HG03439 (cell line): ENCODE data around the gene IFRD1.

ENCODE experiments used
- ATAC-seq: cut with Tn5 transposase; IDR thresholded peaks from one replicate; pipeline ENCODE4 v1.9.1; 2021; ENCODE audit warnings: mild to moderate bottlenecking, moderate library complexity; ENCODE audit not compliant: unreplicated experiment

The IFRD1 gene

DNA sequence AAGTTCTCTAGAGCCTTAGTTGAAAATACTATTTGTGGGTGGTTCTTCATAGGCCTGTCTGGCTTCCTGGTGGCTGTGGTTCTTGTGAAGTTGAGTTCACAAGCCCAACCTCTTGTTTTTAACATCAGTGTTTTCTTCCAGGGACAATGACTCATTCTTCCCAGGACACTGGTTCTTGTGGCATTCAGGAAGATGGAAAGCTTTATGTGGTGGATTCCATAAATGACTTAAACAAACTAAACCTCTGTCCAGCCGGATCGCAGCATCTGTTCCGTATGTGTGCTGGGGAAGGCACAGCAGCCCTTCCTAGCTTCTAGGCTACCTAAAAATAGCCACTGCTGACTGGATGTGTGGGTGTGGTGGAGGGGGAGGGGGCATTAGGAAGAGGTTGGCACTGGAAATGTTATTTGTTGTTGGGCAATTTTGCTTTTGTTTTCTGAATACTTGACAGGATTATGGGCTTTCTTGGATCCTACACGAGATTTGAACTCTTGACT is 34.5 kb downstream of the IFRD1 start:
- no peak for ATAC-seq

DNA sequence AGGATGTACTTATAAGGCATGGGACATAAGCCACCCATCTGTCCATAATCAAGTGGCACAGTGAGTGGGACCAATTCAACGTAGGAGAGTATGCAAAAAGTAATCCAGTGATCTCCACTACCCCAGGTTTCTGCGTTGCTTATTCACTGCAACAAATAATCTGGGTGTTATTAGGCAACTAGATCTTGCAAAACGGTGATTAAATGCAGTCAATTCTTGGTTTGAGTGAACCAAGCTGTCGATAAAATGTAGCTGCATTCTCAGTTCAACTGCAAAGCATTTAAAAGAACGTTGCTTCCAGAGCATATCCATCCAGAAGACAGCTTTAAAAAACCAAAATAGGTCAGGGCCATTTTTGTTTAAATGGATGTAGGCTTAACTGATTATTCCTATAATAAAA is 35.5 kb downstream of the IFRD1 start:
- ATAC-seq, result no peak

DNA sequence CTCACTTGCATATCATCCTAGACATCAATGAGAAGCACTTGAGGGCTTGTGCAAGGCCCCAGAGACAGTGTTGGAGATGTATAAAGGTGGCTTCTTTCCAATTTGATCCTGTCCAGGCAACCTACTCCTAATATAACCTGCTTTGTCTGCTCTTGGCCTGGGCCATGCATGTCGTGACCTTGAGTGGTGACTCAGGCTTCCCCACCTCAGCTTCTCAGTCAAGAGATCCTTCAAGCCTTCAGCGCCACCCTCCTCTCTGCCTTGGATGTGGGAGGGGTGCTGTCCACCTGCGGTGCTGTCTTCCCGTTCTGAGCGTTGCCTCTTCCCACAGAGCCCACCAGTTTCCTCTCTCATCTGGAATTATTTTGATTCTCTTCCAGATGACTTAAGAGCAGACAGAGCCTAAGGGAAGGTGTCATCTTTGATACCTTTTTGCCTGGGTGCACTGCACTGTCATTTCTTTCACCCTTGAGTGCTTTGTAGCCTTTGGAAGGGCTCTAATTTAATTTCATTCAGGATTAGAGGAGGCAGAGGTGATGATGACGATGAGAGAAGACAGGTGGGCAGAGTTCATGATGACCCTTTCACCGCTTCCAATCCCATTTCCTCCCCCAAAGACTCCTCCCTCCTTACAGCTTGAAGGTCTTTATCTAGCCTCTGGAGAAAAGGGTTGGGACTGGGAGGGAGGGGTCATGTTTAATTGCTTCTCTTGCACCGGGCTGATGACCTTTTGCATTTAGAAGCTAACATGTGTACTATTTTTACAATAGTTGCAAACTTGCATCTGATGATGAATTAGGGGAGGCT is 37.4 kb downstream of the IFRD1 start:
- ATAC-seq, result no peak

DNA sequence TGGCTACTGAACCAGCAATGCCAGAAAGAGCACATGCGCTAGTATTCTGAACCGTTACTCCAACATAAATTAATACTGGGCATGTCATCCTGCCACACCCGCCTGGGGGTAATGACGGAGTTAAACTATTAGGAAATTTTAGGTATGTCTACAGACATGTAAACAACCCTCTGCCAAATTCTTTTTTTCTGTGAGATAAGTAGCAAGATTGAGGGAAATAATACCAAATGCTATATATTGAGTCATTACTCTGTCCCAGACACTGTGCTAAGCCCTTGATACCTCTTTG is 37.9 kb downstream of the IFRD1 start:
- ATAC-seq, result no peak

- no peak for ATAC-seq
Measured at GRCh38 chr7:112492186-112492585, 41.9 kb downstream of the IFRD1 start.

DNA sequence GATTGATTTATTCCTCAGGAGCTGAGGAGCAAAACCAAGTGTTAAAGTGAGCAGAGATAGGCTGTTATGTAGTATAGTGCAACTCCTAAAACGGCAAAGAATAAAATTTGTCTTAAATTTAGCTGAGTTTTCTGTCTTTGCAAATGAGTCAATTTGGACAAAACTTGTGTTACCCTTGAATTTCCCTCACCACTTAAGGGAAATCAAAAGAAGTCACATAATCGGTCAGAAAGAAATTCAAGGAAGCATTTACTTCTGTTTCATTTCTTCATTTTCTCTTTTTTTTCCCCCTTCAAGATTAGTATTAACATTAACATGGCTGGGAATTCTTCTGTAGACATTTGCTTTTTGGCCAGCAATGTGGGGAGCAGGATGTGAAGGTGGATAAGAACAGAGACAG is 44.4 kb downstream of the IFRD1 start:
- no peak for ATAC-seq

GRCh38 chr7:112495156-112495788 is 45.0 kb downstream of the IFRD1 start:
- ATAC-seq, result no peak

- peak; percentile 65 for ATAC-seq
Measured at GRCh38 chr7:112495810-112496462, 45.7 kb downstream of the IFRD1 start.

DNA sequence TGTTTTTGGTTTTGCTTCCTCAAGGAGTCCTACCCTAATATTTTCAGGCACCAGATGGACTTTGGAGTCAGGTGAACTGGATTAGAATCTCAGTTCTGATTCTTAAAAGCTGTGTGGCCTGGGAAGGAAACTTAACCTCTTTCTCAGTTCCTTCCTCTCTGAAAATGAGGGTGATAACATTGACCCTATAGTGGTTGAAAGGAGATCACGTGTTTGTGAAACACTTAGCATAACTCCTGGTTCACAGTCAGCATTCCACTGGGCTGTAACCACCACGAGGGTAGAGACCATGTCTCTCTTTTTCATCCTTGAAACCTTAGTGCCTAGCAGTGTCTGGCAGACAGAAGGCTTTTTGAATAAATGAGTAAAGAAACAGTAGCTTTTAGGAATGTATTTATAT is 47.2 kb downstream of the IFRD1 start:
- no peak for ATAC-seq

- ATAC-seq, result no peak
Measured at GRCh38 chr7:112500619-112501018, 50.4 kb downstream of the IFRD1 start.

- ATAC-seq, result no peak
Measured at GRCh38 chr7:112501801-112502503, 51.7 kb downstream of the IFRD1 start.

DNA sequence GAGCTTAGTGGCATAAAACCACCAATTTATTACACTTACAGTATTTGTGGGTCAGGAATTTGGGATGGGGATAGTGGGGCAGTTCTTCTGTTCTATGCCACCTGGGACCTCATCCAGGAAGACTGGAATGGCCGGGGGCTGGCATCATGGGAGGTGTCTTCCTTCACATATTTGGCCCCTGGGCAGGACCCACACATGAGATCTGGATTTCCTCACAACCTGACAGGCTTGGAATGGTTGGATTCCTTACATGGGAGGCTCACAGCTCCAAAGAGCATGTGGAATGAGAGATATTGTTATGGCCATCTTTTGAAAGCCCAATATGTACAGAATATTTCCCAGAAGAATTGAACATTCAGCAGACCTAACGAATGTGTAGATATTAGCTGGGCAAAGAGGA is 52.4 kb downstream of the IFRD1 start:
- no peak for ATAC-seq

DNA sequence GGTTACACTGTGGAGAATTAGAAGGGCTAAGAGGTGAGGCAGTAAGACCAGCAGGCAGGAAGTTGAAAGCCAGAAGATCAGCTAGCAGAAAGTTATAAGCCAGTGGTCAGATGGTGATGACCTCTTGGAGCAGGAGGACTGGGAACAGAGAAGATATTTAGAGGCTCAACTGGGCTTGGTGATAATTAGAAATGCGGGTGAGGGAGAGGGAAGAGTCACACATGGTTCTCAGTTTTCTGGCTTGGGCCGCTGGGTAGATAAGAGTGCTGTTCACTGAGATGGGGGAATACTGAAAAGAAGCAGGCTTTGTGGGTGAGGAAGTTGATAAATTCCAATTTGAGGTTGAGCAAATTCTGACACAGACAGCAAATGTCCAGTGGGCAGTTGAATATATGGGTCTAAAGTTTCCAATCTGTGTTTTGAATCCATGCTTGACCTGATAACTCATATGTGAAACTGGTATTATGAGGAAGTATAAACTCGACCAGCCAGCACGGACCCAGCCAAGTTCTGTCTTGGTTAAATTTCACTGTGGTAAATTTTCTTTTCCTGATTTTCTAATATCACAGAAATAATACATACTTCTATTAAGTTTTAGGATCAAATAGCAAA is 53.2 kb downstream of the IFRD1 start:
- ATAC-seq, result no peak

DNA sequence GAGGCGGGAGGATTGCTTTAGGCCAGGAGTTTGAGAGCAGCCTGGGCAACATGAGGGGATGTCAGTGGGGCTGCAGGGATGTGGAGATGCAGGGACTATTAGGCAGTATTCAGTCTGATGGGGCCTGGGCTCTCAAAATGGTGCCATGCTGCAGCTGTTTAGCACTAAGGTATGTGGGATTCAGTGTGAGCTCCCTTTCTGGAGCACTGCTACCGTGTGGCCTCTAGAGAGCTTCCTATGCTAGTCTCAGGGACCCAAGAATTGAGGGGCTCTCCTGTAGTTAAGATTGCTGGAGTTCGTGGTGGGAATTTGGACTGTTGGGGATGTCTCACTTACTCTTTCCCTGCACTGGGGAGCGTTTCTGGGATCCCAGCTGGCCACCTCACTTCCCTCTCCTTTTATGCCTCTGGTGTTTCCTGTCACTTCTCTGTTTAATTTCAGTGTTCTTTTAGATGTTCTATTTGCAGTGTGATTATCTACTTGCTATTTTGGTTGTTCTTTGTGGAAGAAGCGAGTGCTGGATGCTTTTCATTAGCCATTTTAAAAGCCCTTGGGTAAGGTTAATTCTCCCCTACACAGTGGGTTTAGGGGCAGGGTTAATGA is 53.9 kb downstream of the IFRD1 start:
- ATAC-seq, result no peak

GRCh38 chr7:112505495-112505894 is 55.2 kb downstream of the IFRD1 start:
- no peak for ATAC-seq

DNA sequence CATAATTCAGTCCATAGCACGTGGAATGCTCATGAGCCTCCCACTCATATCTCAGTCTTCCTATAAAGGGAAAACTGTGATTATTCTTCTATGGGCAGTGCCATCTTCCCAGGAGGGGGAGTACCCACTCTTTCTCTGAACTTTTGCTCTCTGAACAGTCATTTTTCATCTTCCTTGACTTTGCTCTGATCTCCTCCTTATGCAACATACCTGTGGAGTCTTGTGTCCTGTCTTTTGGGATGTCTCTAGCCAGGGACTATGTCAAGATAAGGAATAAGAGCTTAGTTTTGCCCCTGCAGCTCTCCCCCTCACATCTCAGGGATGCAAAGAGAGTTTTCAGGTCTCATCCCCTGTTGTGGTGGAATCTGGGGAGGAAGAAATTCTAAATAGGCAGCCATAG is 58.1 kb downstream of the IFRD1 start:
- no peak for ATAC-seq

DNA sequence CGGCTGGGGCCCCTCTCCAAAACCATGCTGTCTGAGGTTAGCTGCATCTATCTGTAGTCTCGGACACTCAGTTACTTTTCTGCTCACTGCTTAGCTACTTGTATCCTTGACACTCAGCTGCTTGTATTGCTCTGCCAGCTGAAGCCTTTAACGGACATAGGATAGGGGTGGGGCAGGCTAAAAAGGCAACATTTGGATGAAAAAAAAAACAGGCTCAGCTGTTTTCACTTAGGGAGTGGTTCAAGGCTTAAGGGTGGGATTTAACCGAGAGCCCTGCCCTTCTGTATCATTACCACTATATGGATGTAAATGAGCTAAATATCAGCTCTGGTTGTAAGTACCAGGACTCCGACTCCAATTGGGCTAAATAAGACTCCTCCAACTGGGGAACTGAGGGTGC is 59.1 kb downstream of the IFRD1 start:
- no peak for ATAC-seq

DNA sequence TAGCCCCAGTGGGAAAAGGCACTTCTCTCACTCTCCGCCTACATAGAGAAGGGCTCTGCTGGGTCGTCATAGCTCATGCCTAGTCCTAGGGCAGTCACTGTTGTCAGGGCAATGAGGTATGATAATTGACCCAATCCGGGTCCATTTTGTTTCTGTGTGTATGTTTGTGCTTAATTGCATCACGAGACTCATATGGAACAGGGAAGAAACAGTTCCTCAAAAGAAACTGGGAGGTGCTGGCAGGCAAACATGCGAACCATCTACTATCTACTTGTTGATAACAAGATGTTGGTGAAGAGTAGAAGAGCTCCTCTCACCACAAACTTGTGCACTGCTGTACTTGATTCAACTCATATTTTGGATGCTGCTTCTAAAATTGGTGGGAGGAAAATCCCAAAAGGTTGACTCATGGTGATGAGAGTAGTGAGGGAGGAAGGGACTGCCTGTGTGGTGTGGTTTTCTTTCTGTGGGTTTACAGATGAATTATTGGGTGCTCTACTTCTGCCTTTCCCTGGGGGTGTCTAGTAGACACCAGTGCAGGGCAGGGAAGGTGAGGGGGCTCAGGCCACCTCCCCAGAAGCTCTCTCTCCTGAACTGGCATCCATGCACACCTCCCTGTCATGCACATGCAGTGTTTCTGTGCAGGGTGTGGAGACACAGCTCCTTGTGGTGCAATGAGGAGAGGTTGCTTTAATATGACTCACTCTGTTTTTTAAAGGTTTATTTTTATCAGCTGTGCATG is 59.9 kb downstream of the IFRD1 start:
- ATAC-seq, result peak; percentile 66

DNA sequence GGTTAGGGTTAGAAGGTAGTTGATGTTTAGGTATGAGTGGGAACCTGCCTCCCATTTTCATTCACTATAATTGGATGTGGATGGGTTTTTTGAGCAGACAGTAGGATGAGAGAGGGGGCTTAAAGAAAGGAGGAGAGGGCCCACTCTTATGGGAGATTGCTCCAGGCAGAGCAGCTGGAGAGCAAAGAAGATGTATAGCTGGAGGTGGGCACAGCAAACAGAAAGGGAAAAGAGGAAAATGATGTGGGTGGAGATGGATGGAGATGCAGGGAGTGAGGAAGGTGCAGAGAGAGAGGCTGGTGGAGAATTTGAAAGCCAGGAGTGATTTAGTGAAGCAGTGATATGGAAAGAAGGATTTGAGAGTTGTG is 60.5 kb downstream of the IFRD1 start:
- no peak for ATAC-seq
